NT2/D1 (cell line): ENCODE data around the gene KCNK15.

ENCODE experiments used
- SUZ12 ChIP-seq: IDR thresholded peaks from 2 replicates; pipeline ENCODE4 v1.6.1; 2011; ENCODE audit not compliant: insufficient read length, insufficient read depth; ENCODE audit errors: extremely low read depth
- YY1 ChIP-seq: IDR thresholded peaks from 2 replicates; pipeline ENCODE4 v1.6.1; 2011; ENCODE audit not compliant: insufficient read length, insufficient read depth
- ZNF274 ChIP-seq: IDR thresholded peaks from 2 replicates; pipeline ENCODE4 v1.6.1; 2011; ENCODE audit warnings: mild to moderate bottlenecking, low read depth, low read length

- TF ChIP-seq ZNF274 (no peak), SUZ12 (no peak), YY1 (no peak)
Observed at GRCh38 chr20:44795836-44796235, 50.2 kb downstream of the KCNK15 start.
